ENCODE results near the gene SEZ6.

Gene SEZ6

DNA sequence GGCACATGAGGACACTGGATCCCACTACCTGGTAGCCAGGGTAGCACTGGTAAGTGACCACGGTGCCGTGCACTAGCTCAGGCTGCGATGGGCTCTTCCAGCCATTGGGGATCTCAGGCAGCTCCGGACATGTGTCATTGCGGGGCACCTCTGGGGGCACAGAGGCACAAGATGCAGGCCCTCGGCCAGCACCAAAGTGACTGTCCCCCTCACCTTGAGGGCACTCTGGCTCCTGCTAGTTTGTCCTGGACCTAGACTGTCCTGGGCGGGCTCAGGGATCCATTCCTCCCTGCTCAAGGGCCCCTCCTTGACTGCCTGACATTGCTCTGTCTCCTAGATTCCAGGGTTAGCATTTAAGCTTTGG is 47.9 kb downstream of the SEZ6 start:
- TF ChIP-seq, protein P1, sequence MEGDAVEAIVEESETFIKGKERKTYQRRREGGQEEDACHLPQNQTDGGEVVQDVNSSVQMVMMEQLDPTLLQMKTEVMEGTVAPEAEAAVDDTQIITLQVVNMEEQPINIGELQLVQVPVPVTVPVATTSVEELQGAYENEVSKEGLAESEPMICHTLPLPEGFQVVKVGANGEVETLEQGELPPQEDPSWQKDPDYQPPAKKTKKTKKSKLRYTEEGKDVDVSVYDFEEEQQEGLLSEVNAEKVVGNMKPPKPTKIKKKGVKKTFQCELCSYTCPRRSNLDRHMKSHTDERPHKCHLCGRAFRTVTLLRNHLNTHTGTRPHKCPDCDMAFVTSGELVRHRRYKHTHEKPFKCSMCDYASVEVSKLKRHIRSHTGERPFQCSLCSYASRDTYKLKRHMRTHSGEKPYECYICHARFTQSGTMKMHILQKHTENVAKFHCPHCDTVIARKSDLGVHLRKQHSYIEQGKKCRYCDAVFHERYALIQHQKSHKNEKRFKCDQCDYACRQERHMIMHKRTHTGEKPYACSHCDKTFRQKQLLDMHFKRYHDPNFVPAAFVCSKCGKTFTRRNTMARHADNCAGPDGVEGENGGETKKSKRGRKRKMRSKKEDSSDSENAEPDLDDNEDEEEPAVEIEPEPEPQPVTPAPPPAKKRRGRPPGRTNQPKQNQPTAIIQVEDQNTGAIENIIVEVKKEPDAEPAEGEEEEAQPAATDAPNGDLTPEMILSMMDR (IDR thresholded peaks at IDR 0.05; ENCODE audit: unreplicated experiment in 3 of 3), result no peak
- no peak overlapping the region for H3K27ac Mint-ChIP-seq
- H3K4me3 Mint-ChIP-seq, result no peak overlapping the region
- H3K4me1 Mint-ChIP-seq, result no peaks in the 10 kb centered on the region
- no peaks in the 10 kb centered on the region for H3K36me3 Mint-ChIP-seq (ENCODE audit: low read depth)
- H3K9me3 Mint-ChIP-seq, result no peaks in the 10 kb centered on the region
- H3K27me3 Mint-ChIP-seq (ENCODE audit: low read depth), result peaks cover 6% of the 10 kb centered on the region

DNA sequence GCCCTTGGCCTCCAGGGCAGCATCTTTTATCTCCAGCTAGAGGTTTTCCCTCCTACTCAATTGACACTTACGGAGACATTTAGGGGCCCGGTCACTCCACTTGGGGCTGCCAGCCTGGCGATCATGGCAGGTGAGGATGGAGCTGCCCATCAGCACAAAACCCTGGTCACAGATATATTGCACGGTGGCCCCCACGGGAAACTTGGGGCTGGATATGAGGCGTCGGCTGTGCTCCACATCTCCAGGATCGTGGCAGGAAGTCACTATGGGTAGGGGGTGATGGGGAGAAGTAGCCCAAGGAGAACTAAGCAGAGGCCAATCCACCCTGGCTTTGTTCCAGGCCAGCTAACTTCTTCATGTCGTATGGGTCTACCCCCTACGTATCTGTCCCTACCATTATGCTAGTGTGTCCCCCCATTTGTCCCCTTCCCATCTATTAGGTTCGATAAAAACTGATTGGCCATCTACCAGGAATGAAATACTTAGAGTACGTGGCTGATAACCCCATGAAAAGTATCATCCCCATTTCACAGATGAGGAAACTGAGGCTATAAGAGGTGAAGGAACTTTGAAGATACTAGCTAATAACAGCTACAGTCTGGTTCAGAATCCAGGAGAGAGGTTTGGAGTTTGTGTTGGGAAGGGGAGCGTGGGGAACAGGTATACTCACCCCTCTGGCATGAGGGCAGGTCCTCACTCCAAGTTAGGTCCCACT is 48.4 kb downstream of the SEZ6 start:
- H3K4me1 Mint-ChIP-seq, result no peaks in the 10 kb centered on the region

DNA sequence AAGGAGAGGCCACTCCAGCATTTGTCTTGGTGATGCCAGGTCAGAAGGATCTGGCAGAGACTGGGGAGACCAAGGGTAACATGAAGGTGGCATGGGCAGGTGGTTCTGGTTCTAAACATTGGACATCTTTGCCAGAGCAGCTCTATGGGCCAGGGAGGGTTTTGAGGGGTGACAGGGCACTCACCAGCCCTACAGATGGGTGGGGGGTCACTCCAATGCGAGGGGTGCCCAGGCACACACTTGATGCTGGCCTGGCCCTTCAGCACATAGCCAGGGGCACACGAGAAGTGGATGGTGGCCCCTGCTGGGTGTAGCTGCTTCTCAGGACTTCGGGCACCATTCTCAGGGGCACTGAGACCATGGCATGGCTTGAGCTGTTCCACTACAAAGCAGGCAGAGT is 49.0 kb downstream of the SEZ6 start:
- Mint-ChIP-seq H3K9me3 (no peaks in the 10 kb centered on the region), H3K4me3 (no peak overlapping the region), H3K36me3 (ENCODE audit: low read depth) (no peaks in the 10 kb centered on the region), H3K4me1 (no peaks in the 10 kb centered on the region), H3K27me3 (ENCODE audit: low read depth) (peaks cover under 1% of the 10 kb centered on the region), H3K27ac (no peak overlapping the region)
- TF ChIP-seq, protein P1 (IDR thresholded peaks at IDR 0.05; ENCODE audit: unreplicated experiment in 3 of 3), result no peak

More for the DNA sequence above, 48.4 kb downstream of the SEZ6 start:
- no peak overlapping the region for H3K27ac Mint-ChIP-seq
- H3K9me3 Mint-ChIP-seq, result no peaks in the 10 kb centered on the region
- no peak overlapping the region for H3K4me3 Mint-ChIP-seq
- H3K27me3 Mint-ChIP-seq (ENCODE audit: low read depth), result peaks cover 6% of the 10 kb centered on the region
- no peaks in the 10 kb centered on the region for H3K36me3 Mint-ChIP-seq (ENCODE audit: low read depth)
- TF ChIP-seq, protein P1 (IDR thresholded peaks at IDR 0.05; ENCODE audit: unreplicated experiment in 3 of 3), result no peak

DNA sequence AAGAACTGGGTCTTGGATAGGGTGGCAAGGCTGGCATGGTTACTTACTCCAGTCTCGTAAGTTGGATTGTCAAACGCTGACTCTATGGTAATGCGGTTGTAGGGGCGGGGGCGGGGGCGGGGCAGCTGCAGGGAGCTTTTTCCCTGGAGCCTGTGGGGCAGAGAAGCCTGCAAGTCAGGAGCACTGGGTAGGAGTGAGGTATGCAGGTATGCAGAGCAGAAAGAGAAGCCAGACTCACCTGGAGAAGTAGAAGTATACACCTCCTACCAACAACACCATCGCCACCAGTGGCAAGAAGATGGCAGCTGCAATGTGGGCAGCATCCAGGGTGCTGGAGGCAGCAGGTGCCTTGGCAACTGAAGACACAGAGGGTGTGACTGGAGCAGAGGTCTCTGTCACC is 49.7 kb downstream of the SEZ6 start:
- H3K4me3 Mint-ChIP-seq, result no peak overlapping the region
- no peaks in the 10 kb centered on the region for H3K36me3 Mint-ChIP-seq (ENCODE audit: low read depth)
- H3K9me3 Mint-ChIP-seq, result no peaks in the 10 kb centered on the region
- H3K27ac Mint-ChIP-seq, result no peak overlapping the region
- TF ChIP-seq, protein P1 (IDR thresholded peaks at IDR 0.05; ENCODE audit: unreplicated experiment in 3 of 3), result no peak
- H3K4me1 Mint-ChIP-seq, result no peaks in the 10 kb centered on the region
- no peaks in the 10 kb centered on the region for H3K27me3 Mint-ChIP-seq (ENCODE audit: low read depth)

DNA sequence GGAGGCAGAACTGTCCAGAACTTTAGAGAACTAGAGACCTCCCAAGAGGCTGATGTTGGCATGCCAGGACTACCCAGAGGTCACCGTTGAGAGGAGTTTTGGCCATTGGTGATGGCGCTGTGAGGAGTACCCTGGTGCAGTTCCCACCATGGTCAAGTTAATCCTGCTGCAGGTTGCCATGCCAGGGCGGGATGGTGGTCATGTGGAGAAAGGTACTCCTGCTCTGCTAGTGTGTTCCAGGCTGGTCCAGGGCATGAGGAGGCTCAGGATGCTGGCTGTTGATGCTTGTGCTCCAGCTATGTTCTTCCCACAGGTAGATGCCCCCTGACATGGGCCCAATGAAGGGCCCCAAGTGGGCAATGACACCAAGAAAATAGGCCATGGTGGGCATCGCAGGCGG is 50.4 kb downstream of the SEZ6 start:
- TF ChIP-seq, protein P1 (IDR thresholded peaks at IDR 0.05; ENCODE audit: unreplicated experiment in 3 of 3), result no peak
- Mint-ChIP-seq H3K4me3 (no peak overlapping the region), H3K9me3 (no peaks in the 10 kb centered on the region), H3K27ac (no peak overlapping the region), H3K27me3 (ENCODE audit: low read depth) (no peaks in the 10 kb centered on the region), H3K36me3 (ENCODE audit: low read depth) (no peaks in the 10 kb centered on the region), H3K4me1 (no peaks in the 10 kb centered on the region)

DNA sequence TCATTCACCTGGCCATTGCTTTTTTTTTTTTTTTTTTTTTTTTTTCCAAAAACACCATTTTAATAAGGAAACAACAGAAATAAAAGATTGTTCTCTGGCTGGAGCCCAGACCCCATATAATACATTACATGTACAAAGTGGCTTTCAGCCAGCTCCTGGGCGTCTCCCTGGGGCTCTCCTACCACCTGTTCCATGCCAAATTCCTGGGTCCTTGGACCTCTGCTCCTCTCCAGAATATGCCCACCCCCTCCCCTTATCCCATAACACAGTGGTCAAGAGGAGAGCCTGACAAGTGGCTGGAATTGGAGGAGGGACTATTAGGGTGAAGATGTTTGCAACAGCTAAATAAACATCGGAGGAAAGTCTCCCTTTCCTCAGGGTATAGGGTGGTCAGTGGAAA is 50.9 kb downstream of the SEZ6 start:
- Mint-ChIP-seq H3K27ac (no peak overlapping the region), H3K36me3 (ENCODE audit: low read depth) (no peaks in the 10 kb centered on the region), H3K9me3 (no peaks in the 10 kb centered on the region), H3K4me1 (no peaks in the 10 kb centered on the region), H3K27me3 (ENCODE audit: low read depth) (no peaks in the 10 kb centered on the region), H3K4me3 (no peak overlapping the region)
- TF ChIP-seq, protein P1 (IDR thresholded peaks at IDR 0.05; ENCODE audit: unreplicated experiment in 3 of 3), result no peak
